ENCODE data around the gene CENPX. TPM values are rescaled to one million over a fixed set of nuclear protein-coding genes. Genes with fewer than 3 reads are reported as not detected.

The CENPX gene
- total and polyA plus RNA-seq, 2 of the 13 experiments (the other 11 are each of a cell fraction or from before 2014, with no cell fraction given) = 92.7 to 170 TPM

- H3K4me1 ChIP-seq (ENCODE audit: insufficient read depth, low read length) = peaks cover 42% of the 10 kb centered on the region
- H3K36me3 ChIP-seq (replicated peaks in 1 of 2; ENCODE audit: control insufficient read depth in 1 of 2, insufficient read depth in 2 of 2, low read length in 2 of 2) = peaks cover 19 to 48% of the 10 kb centered on the region in 2 experiments
- ATAC-seq (peak; percentile 23), FAIRE-seq (no peak), DNase-seq (ENCODE audit: low spot score) (no peak)
- H3K79me2 ChIP-seq (ENCODE audit: insufficient read depth, low read length) = peaks cover 37% of the 10 kb centered on the region
- H2AFZ ChIP-seq (ENCODE audit: low read length) = no peak overlapping the region
- H3K9me3 ChIP-seq (ENCODE audit: low read length) = no peaks in the 10 kb centered on the region
- H3K27me3 ChIP-seq (ENCODE audit: control insufficient read depth in 1 of 2, insufficient read depth in 2 of 2, low read length in 2 of 2) = no peaks in the 10 kb centered on the region; a peak in 2 of 5 replicates
- 25% methylated on average over 25 of the region's 79 CpGs for WGBS (ENCODE audit: low lambda C conversion rate)
- H4K20me1 ChIP-seq (ENCODE audit: insufficient read depth, low read length) = no peaks in the 10 kb centered on the region; the same call in 1 of the 2 replicates
- H3K27ac ChIP-seq (ENCODE audit: extremely low read length, insufficient read depth, low read length) = peak overlapping the region; percentile 71
- ChIA-PET POLR2A (interaction anchor here (1.0 to 3.4 kb wide), 6 partner anchors 7 to 179 kb away, joined by 3 to 33 read pairs (median 4); partner anchors contain the start of genes CENPX, DCXR, DUS1L and LRRC45), CTCF (ENCODE audit: low intra/inter-chr PET ratio, low total read pairs) (interaction anchor here (0.6 kb wide), 1 partner anchor 14 kb away, joined by 3 read pairs; the partner anchor contains the start of gene DCXR)
- no TSS peak for BruUV-seq (replicated peaks)
- H3K9ac ChIP-seq (ENCODE audit: insufficient read depth, low read depth, low read length) = peak overlapping the region; percentile 88
- in situ Hi-C loops (cut with HindIII; ENCODE audit: extremely low pct_ligation_motif_present, low pct_unique_long_range_greater_than_20kb) = no loop called here
- H3K4me2 ChIP-seq (ENCODE audit: low read depth, low read length) = peak overlapping the region; percentile 100
- intact Hi-C loops (cut with micrococcal nuclease; ENCODE audit: unreplicated experiment) = loop anchor here (1.0 to 5.0 kb wide), 2 partner anchors 14 to 46 kb away; partner anchors contain the start of genes DCXR and FASN
- H3K4me3 ChIP-seq (replicated peaks in 1 of 3; ENCODE audit: insufficient read depth in 1 of 3, low read depth in 2 of 3, low read length in 3 of 3) = peak overlapping the region; percentile 76 to 99 (median 95)
- no peak for TF ChIP-seq SSRP1 (CRISPR knock-in tag; IDR thresholded peaks at IDR 0.05)
- TF ChIP-seq SOX5 (CRISPR knock-in tag; IDR thresholded peaks at IDR 0.05; ENCODE audit: borderline replicate concordance) = no peak
- TF ChIP-seq ETS1 (CRISPR knock-in tag; IDR thresholded peaks at IDR 0.05) = no peak
- TF ChIP-seq ZNF326 (CRISPR knock-in tag; IDR thresholded peaks at IDR 0.05; ENCODE audit: borderline replicate concordance) = no peak
- TF ChIP-seq ZNF550 (CRISPR knock-in tag; IDR thresholded peaks at IDR 0.05; ENCODE audit: borderline replicate concordance) = no peak
- TF ChIP-seq, protein P1, sequence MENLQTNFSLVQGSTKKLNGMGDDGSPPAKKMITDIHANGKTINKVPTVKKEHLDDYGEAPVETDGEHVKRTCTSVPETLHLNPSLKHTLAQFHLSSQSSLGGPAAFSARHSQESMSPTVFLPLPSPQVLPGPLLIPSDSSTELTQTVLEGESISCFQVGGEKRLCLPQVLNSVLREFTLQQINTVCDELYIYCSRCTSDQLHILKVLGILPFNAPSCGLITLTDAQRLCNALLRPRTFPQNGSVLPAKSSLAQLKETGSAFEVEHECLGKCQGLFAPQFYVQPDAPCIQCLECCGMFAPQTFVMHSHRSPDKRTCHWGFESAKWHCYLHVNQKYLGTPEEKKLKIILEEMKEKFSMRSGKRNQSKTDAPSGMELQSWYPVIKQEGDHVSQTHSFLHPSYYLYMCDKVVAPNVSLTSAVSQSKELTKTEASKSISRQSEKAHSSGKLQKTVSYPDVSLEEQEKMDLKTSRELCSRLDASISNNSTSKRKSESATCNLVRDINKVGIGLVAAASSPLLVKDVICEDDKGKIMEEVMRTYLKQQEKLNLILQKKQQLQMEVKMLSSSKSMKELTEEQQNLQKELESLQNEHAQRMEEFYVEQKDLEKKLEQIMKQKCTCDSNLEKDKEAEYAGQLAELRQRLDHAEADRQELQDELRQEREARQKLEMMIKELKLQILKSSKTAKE (CRISPR knock-in tag; IDR thresholded peaks at IDR 0.05; ENCODE audit: borderline replicate concordance) = no peak
- no peak for TF ChIP-seq CHD4 (IDR thresholded peaks at IDR 0.05; ENCODE audit: borderline replicate concordance, low read length)
- 0 out of 2 replicates have a peak, but pooled peaks have one; percentile 41 for TF ChIP-seq ZNF34 (CRISPR knock-in tag; IDR thresholded peaks at IDR 0.05; ENCODE audit: borderline replicate concordance)
- no peak for TF ChIP-seq PLRG1 (conservative IDR thresholded peaks at IDR 0.05)
- no peak for TF ChIP-seq RNF219 (CRISPR knock-in tag; IDR thresholded peaks at IDR 0.05)
- TF ChIP-seq ZSCAN22 (CRISPR knock-in tag; IDR thresholded peaks at IDR 0.05) = no peak
- no peak for TF ChIP-seq THYN1 (CRISPR knock-in tag; IDR thresholded peaks at IDR 0.05; ENCODE audit: borderline replicate concordance, low read depth)
- TF ChIP-seq ATF7 (IDR thresholded peaks at IDR 0.05) = no peak
- TF ChIP-seq ATF7 (CRISPR knock-in tag; IDR thresholded peaks at IDR 0.05) = no peak
These were observed 28.3 kb upstream of the CENPX start for GRCh38 chr17:82050761-82051641.

All from HepG2 (cell line).